ENCODE measurements around the gene HSD17B2. TPM values are rescaled to one million over a fixed set of nuclear protein-coding genes. Genes with fewer than 3 reads are reported as not detected.

The HSD17B2 gene
- total and polyA plus RNA-seq, 2 of the 4 experiments (the other 2 are of a cell fraction) = 0.12 to 0.18 TPM

DNA sequence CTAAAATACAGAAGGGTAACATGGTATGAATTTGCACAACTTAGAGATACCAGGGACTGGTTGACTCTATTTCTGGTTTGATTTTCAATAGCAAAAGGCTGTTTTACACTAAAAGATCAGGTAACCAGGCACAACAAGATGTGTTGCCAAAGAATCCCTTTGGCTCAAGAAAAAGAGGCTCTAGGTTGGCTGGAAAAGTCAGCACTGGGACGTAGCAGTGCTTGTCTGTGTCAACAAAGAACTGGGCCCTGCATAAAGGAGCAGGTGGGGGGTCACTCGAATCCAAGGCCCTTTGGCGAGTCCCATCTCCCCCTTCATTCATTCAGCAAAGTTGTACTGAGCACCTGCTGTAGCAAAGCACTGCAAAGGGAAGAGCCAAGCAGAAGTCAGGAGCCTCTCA lies 42.2 kb upstream of the HSD17B2 start:
- no peak overlapping the region for H3K56ac ChIP-seq (ENCODE audit: extremely low read depth, insufficient read depth, low read length)
- no peak overlapping the region for H2AK5ac ChIP-seq (ENCODE audit: low read depth, low read length)
- H2BK15ac ChIP-seq (ENCODE audit: low read depth, low read length) = no peak overlapping the region
- intact Hi-C loops (cut with micrococcal nuclease) = no loop called here
- no peak overlapping the region for H3K14ac ChIP-seq (replicated peaks; ENCODE audit: low read depth, low read length)
- no peak overlapping the region for H4K8ac ChIP-seq (ENCODE audit: low read depth in 2 of 2, low read length in 2 of 2)
- no peak overlapping the region for H3K4me3 ChIP-seq (ENCODE audit: insufficient read depth, low read depth, low read length)
- no peak overlapping the region for H2BK5ac ChIP-seq (ENCODE audit: low read depth, low read length, poor library complexity, severe bottlenecking)
- H2AK9ac ChIP-seq (replicated peaks; ENCODE audit: low read depth, low read length, poor library complexity) = no peak overlapping the region
- peaks cover 6% of the 10 kb centered on the region for H3K4me1 ChIP-seq (ENCODE audit: control insufficient read depth, insufficient read depth, low read length)
- H2BK20ac ChIP-seq (ENCODE audit: low read depth, low read length) = no peak overlapping the region
- H3K18ac ChIP-seq (ENCODE audit: low read depth, low read length) = no peak overlapping the region
- no peak overlapping the region for H3K27ac ChIP-seq (ENCODE audit: insufficient read depth, low read length)
- POLR2A ChIA-PET (ENCODE audit: unreplicated experiment) = no interaction called here
- H2BK120ac ChIP-seq (ENCODE audit: low read depth, low read length) = no peak overlapping the region
- H3K79me1 ChIP-seq (ENCODE audit: low read depth in 1 of 2, low read length in 2 of 2) = no peaks in the 10 kb centered on the region
- ATAC-seq (ENCODE audit: low read depth) = no peak
- H4K20me1 ChIP-seq (ENCODE audit: insufficient read depth, low read length) = 0 out of 2 replicates have a peak, but pooled peaks cover 3% of the 10 kb centered on the region
- H3K36me3 ChIP-seq (ENCODE audit: control insufficient read depth, insufficient read depth, low read length) = no peaks in the 10 kb centered on the region
- no peak overlapping the region for H4K91ac ChIP-seq (ENCODE audit: insufficient read depth, low read depth, low read length)
- BruUV-seq (replicated peaks) = no TSS peak
- no peak overlapping the region for H3K4ac ChIP-seq (ENCODE audit: low read depth, low read length)
- WGBS, 2 experiments (ENCODE audit: extremely low coverage in 2 of 2, insufficient read length in 1 of 2) = 29% methylated on average over 3 of the region's 3 CpGs; no CpG with 5 or more reads in 1 of the 2 experiments
- H3K23ac ChIP-seq (ENCODE audit: low read depth, low read length) = no peak overlapping the region
- H3K9me1 ChIP-seq (ENCODE audit: insufficient read depth, low read length) = no peaks in the 10 kb centered on the region; the same call in 1 of the 2 replicates
- H3K27me3 ChIP-seq (ENCODE audit: control insufficient read depth, insufficient read depth, low read length) = no peaks in the 10 kb centered on the region
- dilution Hi-C loops (cut with HindIII; ENCODE audit: low sequenced_read_pairs, unreplicated experiment) = no loop called here
- H2AFZ ChIP-seq (replicated peaks; ENCODE audit: low read length, poor library complexity) = no peak overlapping the region
- in situ Hi-C loops (cut with MboI; ENCODE audit: low sequenced_read_pairs) = no loop called here
- DNase-seq = no peak
- H3K9me3 ChIP-seq (ENCODE audit: control insufficient read depth, insufficient read depth, low read length) = no peaks in the 10 kb centered on the region
- CTCF ChIA-PET = no interaction called here
- no peak overlapping the region for H4K5ac ChIP-seq (ENCODE audit: low read depth, low read length)
- H3K4me2 ChIP-seq (ENCODE audit: low read depth, low read length) = no peak overlapping the region
- H3K9ac ChIP-seq (ENCODE audit: low read depth, low read length) = no peak overlapping the region
- no peak for TF ChIP-seq CHD1 (IDR thresholded peaks at IDR 0.05; ENCODE audit: low read depth, low read length)
- TF ChIP-seq RFX5 (IDR thresholded peaks at IDR 0.05; ENCODE audit: low read depth, low read length) = no peak
- TF ChIP-seq BHLHE40 (IDR thresholded peaks at IDR 0.05; ENCODE audit: low read depth, low read length) = no peak
- TF ChIP-seq, protein P1, sequence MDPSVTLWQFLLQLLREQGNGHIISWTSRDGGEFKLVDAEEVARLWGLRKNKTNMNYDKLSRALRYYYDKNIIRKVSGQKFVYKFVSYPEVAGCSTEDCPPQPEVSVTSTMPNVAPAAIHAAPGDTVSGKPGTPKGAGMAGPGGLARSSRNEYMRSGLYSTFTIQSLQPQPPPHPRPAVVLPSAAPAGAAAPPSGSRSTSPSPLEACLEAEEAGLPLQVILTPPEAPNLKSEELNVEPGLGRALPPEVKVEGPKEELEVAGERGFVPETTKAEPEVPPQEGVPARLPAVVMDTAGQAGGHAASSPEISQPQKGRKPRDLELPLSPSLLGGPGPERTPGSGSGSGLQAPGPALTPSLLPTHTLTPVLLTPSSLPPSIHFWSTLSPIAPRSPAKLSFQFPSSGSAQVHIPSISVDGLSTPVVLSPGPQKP (IDR thresholded peaks at IDR 0.05; ENCODE audit: borderline replicate concordance, low read depth, low read length) = no peak
- TF ChIP-seq NFE2L2 (IDR thresholded peaks at IDR 0.05; ENCODE audit: low read depth, low read length) = no peak
- TF ChIP-seq FOS (IDR thresholded peaks at IDR 0.05; ENCODE audit: low read depth, low read length) = no peak
- TF ChIP-seq, protein P2, sequence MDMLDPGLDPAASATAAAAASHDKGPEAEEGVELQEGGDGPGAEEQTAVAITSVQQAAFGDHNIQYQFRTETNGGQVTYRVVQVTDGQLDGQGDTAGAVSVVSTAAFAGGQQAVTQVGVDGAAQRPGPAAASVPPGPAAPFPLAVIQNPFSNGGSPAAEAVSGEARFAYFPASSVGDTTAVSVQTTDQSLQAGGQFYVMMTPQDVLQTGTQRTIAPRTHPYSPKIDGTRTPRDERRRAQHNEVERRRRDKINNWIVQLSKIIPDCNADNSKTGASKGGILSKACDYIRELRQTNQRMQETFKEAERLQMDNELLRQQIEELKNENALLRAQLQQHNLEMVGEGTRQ (IDR thresholded peaks at IDR 0.05; ENCODE audit: low read depth, low read length) = no peak
- TF ChIP-seq RCOR1 (IDR thresholded peaks at IDR 0.05; ENCODE audit: insufficient replicate concordance, low read length) = no peak
- TF ChIP-seq MAFK (IDR thresholded peaks at IDR 0.05; ENCODE audit: low read depth, low read length) = no peak
- TF ChIP-seq MAZ (IDR thresholded peaks at IDR 0.05; ENCODE audit: borderline replicate concordance, low read depth, low read length) = no peak
- TF ChIP-seq SMC3 (IDR thresholded peaks at IDR 0.05; ENCODE audit: low read depth, low read length) = no peak
- TF ChIP-seq POLR2A (IDR thresholded peaks at IDR 0.05; ENCODE audit: low read depth, low read length) = no peak
- TF ChIP-seq, protein P3, sequence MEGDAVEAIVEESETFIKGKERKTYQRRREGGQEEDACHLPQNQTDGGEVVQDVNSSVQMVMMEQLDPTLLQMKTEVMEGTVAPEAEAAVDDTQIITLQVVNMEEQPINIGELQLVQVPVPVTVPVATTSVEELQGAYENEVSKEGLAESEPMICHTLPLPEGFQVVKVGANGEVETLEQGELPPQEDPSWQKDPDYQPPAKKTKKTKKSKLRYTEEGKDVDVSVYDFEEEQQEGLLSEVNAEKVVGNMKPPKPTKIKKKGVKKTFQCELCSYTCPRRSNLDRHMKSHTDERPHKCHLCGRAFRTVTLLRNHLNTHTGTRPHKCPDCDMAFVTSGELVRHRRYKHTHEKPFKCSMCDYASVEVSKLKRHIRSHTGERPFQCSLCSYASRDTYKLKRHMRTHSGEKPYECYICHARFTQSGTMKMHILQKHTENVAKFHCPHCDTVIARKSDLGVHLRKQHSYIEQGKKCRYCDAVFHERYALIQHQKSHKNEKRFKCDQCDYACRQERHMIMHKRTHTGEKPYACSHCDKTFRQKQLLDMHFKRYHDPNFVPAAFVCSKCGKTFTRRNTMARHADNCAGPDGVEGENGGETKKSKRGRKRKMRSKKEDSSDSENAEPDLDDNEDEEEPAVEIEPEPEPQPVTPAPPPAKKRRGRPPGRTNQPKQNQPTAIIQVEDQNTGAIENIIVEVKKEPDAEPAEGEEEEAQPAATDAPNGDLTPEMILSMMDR (conservative IDR thresholded peaks at IDR 0.05; ENCODE audit: low read depth, low read length) = no peak
- TF ChIP-seq RAD21 (IDR thresholded peaks at IDR 0.05; ENCODE audit: low read length) = no peak
- TF ChIP-seq CEBPB (IDR thresholded peaks at IDR 0.05; ENCODE audit: low read depth, low read length) = no peak
- TF ChIP-seq MXI1 (IDR thresholded peaks at IDR 0.05; ENCODE audit: borderline replicate concordance, low read depth, low read length) = no peak

Data from IMR-90 (cell line).